ENCODE results near the gene MAP3K3. TPM values are rescaled to one million over a fixed set of nuclear protein-coding genes. Genes with fewer than 3 reads are reported as not detected.

Gene MAP3K3
- total and polyA plus RNA-seq, 2 experiments from 2014 or later: 6.1 to 24.6 TPM

GRCh38 chr17:63665527-63666214 lies 43.5 kb downstream of the MAP3K3 start:
- H3K4me3 Mint-ChIP-seq: no peak overlapping the region
- peaks cover 6% of the 10 kb centered on the region; the same call in 2 of the 3 replicates for H3K36me3 Mint-ChIP-seq (ENCODE audit: low read depth)
- TF ChIP-seq ZNF114 (CRISPR knock-in tag; IDR thresholded peaks at IDR 0.05) (no peak), STAT1 (IDR thresholded peaks at IDR 0.05; ENCODE audit: unreplicated experiment) (no peak), ZNF462 (CRISPR knock-in tag; IDR thresholded peaks at IDR 0.05) (no peak), REST (IDR thresholded peaks at IDR 0.05; ENCODE audit: unreplicated experiment) (no peak), CREB1 (CRISPR knock-in tag; IDR thresholded peaks at IDR 0.05; ENCODE audit: low read depth) (no peak), ETS1 (IDR thresholded peaks at IDR 0.05) (no peak), EZH2 (IDR thresholded peaks at IDR 0.05; ENCODE audit: low read depth, unreplicated experiment) (no peak), POLR2AphosphoS5 (IDR thresholded peaks at IDR 0.05; ENCODE audit: low read depth) (no peak), JUNB (IDR thresholded peaks at IDR 0.05; ENCODE audit: unreplicated experiment) (no peak), NANOG (IDR thresholded peaks at IDR 0.05; ENCODE audit: borderline replicate concordance) (no peak), CTCF (conservative IDR thresholded peaks at IDR 0.05; ENCODE audit: low read depth in 2 of 2) (no peak), EZH2phosphoT487 (IDR thresholded peaks at IDR 0.05; ENCODE audit: unreplicated experiment) (no peak), ZNF331 (CRISPR knock-in tag; IDR thresholded peaks at IDR 0.05; ENCODE audit: low read depth) (no peak)
- no peak for ATAC-seq
- H3K27ac ChIP-seq (ENCODE audit: low read depth): 0 out of 2 replicates have a peak overlapping the region, but pooled peaks have one; percentile 59
- H3K4me1 Mint-ChIP-seq: no peaks in the 10 kb centered on the region
- no peak overlapping the region for H3K4me3 ChIP-seq
- H3K27me3 ChIP-seq (ENCODE audit: insufficient read depth): no peaks in the 10 kb centered on the region
- H3K27me3 Mint-ChIP-seq (ENCODE audit: insufficient read depth, low read depth, poor library complexity): no peaks in the 10 kb centered on the region
- no peak overlapping the region for H2AFZ ChIP-seq
- no peak overlapping the region for H3K4me2 ChIP-seq
- peaks cover 4% of the 10 kb centered on the region; the same call in 1 of the 2 replicates for H4K20me1 ChIP-seq (replicated peaks; ENCODE audit: insufficient read depth)
- H3K36me3 ChIP-seq (ENCODE audit: insufficient read depth): no peaks in the 10 kb centered on the region
- H3K27ac Mint-ChIP-seq: no peak overlapping the region
- H3K79me2 ChIP-seq (replicated peaks; ENCODE audit: insufficient read depth): no peaks in the 10 kb centered on the region
- no peak for DNase-seq (ENCODE audit: low spot score)
- H3K9me3 Mint-ChIP-seq: no peaks in the 10 kb centered on the region
- H3F3A ChIP-seq (replicated peaks; ENCODE audit: low read depth): no peaks in the 10 kb centered on the region
- H3K9me2 ChIP-seq (ENCODE audit: insufficient read depth): no peaks in the 10 kb centered on the region
- H3K4me1 ChIP-seq (ENCODE audit: insufficient read depth): no peaks in the 10 kb centered on the region; the same call in 1 of the 2 replicates
